ENCODE measurements around the gene ZNF530. TPM values are rescaled to one million over a fixed set of nuclear protein-coding genes. Genes with fewer than 3 reads are reported as not detected.

Gene ZNF530
- total and polyA plus RNA-seq, 9 of the 15 experiments (the other 6 are each of a cell fraction or from before 2014, with no cell fraction given): 0.28 to 5.9 (median 4.0) TPM

DNA sequence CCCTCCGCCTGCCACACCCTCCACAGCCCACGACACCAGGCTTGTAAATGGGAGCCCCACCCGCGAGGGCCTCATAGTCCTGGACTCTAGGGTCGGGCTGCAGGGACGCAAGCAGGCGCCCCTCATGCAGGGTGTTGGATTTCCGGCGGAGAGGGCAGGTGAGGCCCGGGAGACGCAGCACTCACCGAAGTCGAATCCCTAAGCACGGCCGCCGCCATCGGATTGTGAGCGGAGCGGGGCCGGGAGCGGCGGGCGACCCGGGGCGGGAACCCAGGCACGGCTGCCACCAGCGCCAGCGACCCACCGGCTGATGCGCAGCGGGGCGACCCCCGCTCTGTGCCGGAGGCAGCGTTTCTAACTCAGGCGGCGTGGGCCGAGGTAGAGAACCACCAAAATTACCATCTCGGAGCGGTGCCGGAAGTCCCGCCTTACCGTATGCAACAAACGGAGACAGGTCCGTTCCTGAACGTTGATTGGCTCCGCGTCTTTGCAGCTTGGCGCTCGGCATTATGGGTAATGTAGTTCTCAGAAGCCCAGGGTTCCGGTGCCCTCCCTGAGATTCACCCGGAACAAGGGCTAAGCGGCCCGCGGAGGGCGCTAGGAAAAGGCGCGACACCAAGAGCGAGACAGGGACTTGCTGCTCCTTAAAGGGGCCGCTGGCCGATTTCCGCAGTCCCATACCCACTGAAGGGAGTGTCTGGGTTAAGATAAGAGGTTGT lies 21.0 kb upstream of the ZNF530 start, which contains the start of gene ZNF416 (continued):
- TF ChIP-seq ZNF175 (CRISPR knock-in tag; IDR thresholded peaks at IDR 0.05; ENCODE audit: low read depth) (no peak), HMG20A (CRISPR knock-in tag; conservative IDR thresholded peaks at IDR 0.05) (no peak), EWSR1 (IDR thresholded peaks at IDR 0.05; ENCODE audit: borderline replicate concordance, low read depth, partially characterized antibody) (no peak), ZNF717 (CRISPR knock-in tag; IDR thresholded peaks at IDR 0.05) (no peak), ZNF830 (CRISPR knock-in tag; IDR thresholded peaks at IDR 0.05) (no peak), CBFA2T3 (IDR thresholded peaks at IDR 0.05) (no peak), NFATC3 (IDR thresholded peaks at IDR 0.05) (no peak), ZNF212 (CRISPR knock-in tag; IDR thresholded peaks at IDR 0.05) (no peak), PTRF (tag; IDR thresholded peaks at IDR 0.05) (no peak), HSF4 (CRISPR knock-in tag; IDR thresholded peaks at IDR 0.05; ENCODE audit: borderline replicate concordance) (no peak), TEAD1 (CRISPR knock-in tag; IDR thresholded peaks at IDR 0.05) (no peak), BRD4 (IDR thresholded peaks at IDR 0.05) (no peak), TFAM (CRISPR knock-in tag; conservative IDR thresholded peaks at IDR 0.05) (no peak), SREBF1 (IDR thresholded peaks at IDR 0.05; ENCODE audit: borderline replicate concordance, low read depth, low read length) (no peak), ETV1 (tag; conservative IDR thresholded peaks at IDR 0.05; ENCODE audit: low read depth) (0 out of 2 replicates have a peak, but pooled peaks have one; percentile 19), ZNF24 (IDR thresholded peaks at IDR 0.05) (no peak)
- TF ChIP-seq, protein P1, sequence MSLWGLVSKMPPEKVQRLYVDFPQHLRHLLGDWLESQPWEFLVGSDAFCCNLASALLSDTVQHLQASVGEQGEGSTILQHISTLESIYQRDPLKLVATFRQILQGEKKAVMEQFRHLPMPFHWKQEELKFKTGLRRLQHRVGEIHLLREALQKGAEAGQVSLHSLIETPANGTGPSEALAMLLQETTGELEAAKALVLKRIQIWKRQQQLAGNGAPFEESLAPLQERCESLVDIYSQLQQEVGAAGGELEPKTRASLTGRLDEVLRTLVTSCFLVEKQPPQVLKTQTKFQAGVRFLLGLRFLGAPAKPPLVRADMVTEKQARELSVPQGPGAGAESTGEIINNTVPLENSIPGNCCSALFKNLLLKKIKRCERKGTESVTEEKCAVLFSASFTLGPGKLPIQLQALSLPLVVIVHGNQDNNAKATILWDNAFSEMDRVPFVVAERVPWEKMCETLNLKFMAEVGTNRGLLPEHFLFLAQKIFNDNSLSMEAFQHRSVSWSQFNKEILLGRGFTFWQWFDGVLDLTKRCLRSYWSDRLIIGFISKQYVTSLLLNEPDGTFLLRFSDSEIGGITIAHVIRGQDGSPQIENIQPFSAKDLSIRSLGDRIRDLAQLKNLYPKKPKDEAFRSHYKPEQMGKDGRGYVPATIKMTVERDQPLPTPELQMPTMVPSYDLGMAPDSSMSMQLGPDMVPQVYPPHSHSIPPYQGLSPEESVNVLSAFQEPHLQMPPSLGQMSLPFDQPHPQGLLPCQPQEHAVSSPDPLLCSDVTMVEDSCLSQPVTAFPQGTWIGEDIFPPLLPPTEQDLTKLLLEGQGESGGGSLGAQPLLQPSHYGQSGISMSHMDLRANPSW (CRISPR knock-in tag; IDR thresholded peaks at IDR 0.05): no peak
- TF ChIP-seq, protein P2, sequence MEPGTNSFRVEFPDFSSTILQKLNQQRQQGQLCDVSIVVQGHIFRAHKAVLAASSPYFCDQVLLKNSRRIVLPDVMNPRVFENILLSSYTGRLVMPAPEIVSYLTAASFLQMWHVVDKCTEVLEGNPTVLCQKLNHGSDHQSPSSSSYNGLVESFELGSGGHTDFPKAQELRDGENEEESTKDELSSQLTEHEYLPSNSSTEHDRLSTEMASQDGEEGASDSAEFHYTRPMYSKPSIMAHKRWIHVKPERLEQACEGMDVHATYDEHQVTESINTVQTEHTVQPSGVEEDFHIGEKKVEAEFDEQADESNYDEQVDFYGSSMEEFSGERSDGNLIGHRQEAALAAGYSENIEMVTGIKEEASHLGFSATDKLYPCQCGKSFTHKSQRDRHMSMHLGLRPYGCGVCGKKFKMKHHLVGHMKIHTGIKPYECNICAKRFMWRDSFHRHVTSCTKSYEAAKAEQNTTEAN (CRISPR knock-in tag; IDR thresholded peaks at IDR 0.05): no peak
- TF ChIP-seq, protein P3, sequence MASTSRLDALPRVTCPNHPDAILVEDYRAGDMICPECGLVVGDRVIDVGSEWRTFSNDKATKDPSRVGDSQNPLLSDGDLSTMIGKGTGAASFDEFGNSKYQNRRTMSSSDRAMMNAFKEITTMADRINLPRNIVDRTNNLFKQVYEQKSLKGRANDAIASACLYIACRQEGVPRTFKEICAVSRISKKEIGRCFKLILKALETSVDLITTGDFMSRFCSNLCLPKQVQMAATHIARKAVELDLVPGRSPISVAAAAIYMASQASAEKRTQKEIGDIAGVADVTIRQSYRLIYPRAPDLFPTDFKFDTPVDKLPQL (IDR thresholded peaks at IDR 0.05; ENCODE audit: extremely low read depth, insufficient read length): no peak
- TF ChIP-seq, protein P4, sequence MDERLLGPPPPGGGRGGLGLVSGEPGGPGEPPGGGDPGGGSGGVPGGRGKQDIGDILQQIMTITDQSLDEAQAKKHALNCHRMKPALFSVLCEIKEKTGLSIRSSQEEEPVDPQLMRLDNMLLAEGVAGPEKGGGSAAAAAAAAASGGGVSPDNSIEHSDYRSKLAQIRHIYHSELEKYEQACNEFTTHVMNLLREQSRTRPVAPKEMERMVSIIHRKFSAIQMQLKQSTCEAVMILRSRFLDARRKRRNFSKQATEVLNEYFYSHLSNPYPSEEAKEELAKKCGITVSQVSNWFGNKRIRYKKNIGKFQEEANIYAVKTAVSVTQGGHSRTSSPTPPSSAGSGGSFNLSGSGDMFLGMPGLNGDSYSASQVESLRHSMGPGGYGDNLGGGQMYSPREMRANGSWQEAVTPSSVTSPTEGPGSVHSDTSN (CRISPR knock-in tag; IDR thresholded peaks at IDR 0.05; ENCODE audit: low read depth): no peak
- TF ChIP-seq, protein P4 (tag; conservative IDR thresholded peaks at IDR 0.05; ENCODE audit: low read depth): peak; percentile 49

Measured in K562 (cell line).